ENCODE measurements around the gene SPRR2B.
"Not testable (repeated sequence)": the region's sequence is repeated elsewhere in the genome, so short reads cannot be mapped to it uniquely, and the experiment has no call there.

DNA sequence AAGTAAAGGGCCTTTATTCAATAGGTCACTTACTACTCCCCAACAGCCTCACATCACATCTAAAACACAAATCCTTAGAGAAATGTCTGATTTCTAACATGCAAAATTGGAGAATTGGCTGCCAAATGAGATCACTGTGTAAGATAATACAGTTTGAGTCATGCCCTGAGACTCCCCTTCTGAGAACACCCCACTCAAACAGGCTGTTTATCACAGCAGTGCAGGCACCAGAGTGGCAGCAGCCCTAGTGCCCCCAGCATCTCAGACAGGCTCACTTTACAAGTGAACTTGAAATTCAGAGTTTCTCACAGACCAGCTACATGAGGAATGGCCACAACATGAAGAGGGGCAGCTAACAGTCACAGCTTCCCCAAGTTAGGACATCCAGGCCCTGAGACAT is 43.9 kb upstream of the SPRR2B start:
- TF ChIP-seq, protein P1, sequence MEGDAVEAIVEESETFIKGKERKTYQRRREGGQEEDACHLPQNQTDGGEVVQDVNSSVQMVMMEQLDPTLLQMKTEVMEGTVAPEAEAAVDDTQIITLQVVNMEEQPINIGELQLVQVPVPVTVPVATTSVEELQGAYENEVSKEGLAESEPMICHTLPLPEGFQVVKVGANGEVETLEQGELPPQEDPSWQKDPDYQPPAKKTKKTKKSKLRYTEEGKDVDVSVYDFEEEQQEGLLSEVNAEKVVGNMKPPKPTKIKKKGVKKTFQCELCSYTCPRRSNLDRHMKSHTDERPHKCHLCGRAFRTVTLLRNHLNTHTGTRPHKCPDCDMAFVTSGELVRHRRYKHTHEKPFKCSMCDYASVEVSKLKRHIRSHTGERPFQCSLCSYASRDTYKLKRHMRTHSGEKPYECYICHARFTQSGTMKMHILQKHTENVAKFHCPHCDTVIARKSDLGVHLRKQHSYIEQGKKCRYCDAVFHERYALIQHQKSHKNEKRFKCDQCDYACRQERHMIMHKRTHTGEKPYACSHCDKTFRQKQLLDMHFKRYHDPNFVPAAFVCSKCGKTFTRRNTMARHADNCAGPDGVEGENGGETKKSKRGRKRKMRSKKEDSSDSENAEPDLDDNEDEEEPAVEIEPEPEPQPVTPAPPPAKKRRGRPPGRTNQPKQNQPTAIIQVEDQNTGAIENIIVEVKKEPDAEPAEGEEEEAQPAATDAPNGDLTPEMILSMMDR (conservative IDR thresholded peaks at IDR 0.05; ENCODE audit: low read depth, low read length), result not testable (repeated sequence)
- TF ChIP-seq POLR2A (IDR thresholded peaks at IDR 0.05; ENCODE audit: low read depth, low read length); BHLHE40 (IDR thresholded peaks at IDR 0.05; ENCODE audit: low read depth, low read length); MXI1 (IDR thresholded peaks at IDR 0.05; ENCODE audit: borderline replicate concordance, low read depth, low read length); RFX5 (IDR thresholded peaks at IDR 0.05; ENCODE audit: low read depth, low read length); RAD21 (IDR thresholded peaks at IDR 0.05; ENCODE audit: low read length); CEBPB (IDR thresholded peaks at IDR 0.05; ENCODE audit: low read depth, low read length); RCOR1 (IDR thresholded peaks at IDR 0.05; ENCODE audit: insufficient replicate concordance, low read length); MAZ (IDR thresholded peaks at IDR 0.05; ENCODE audit: borderline replicate concordance, low read depth, low read length); SMC3 (IDR thresholded peaks at IDR 0.05; ENCODE audit: low read depth, low read length): not testable (repeated sequence)
- TF ChIP-seq, protein P2, sequence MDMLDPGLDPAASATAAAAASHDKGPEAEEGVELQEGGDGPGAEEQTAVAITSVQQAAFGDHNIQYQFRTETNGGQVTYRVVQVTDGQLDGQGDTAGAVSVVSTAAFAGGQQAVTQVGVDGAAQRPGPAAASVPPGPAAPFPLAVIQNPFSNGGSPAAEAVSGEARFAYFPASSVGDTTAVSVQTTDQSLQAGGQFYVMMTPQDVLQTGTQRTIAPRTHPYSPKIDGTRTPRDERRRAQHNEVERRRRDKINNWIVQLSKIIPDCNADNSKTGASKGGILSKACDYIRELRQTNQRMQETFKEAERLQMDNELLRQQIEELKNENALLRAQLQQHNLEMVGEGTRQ (IDR thresholded peaks at IDR 0.05; ENCODE audit: low read depth, low read length), result not testable (repeated sequence)

Measured in IMR-90 (cell line).